CD4-positive, alpha-beta T cell (primary cell): ENCODE data around the gene BATF3. TPM values are rescaled to one million over a fixed set of nuclear protein-coding genes. Genes with fewer than 3 reads are reported as not detected.

Source experiments
- ATAC-seq: fragments of 200-7000 bp; cut with Tn5 transposase; one replicate; pipeline ENCODE4 v1.10.0; 2022; ENCODE audit warnings: mild to moderate bottlenecking; ENCODE audit not compliant: poor library complexity
- CTCF ChIA-PET: fragments of 350-600 bp; sonication (Branson Sonifier 250); formaldehyde crosslinking; loops from one replicate; lab custom pipeline; 2021; ENCODE audit warnings: antibody characterized with exemption, inconsistent platforms; lab: Charles Lee
- POLR2A ChIA-PET: fragments of 350-600 bp; sonication (Branson Sonifier 250); formaldehyde crosslinking; loops from one replicate; lab custom pipeline; 2021; ENCODE audit warnings: antibody characterized with exemption, inconsistent platforms; lab: Charles Lee
- DNase-seq, 14 experiments: peaks; one replicate each; pipeline ENCODE4 v3.0.0-alpha.2; 2013 to 2020; ENCODE audit warnings: mixed read lengths in 2 of 14
- H3K27ac ChIP-seq, 2 donors: one replicate each; pipeline versions ENCODE4 v1.5.1 to v1.7.0; 2013; ENCODE audit warnings: low read length in 2 of 2, low read depth in 1 of 2, mild to moderate bottlenecking in 1 of 2
- H3K27me3 ChIP-seq, 2 experiments: 1 replicate in 1 of 2; 2 replicates in 1 of 2; pipeline versions ENCODE4 v1.6.1 to v1.7.0; 2013; ENCODE audit warnings: low read length in 2 of 2, control low read depth in 1 of 2, mild to moderate bottlenecking in 1 of 2, moderate library complexity in 1 of 2; ENCODE audit not compliant: insufficient read depth in 2 of 2, control insufficient read depth in 1 of 2
- H3K36me3 ChIP-seq: one replicate; pipeline ENCODE4 v1.6.1; 2013; ENCODE audit warnings: low read length, control low read depth; ENCODE audit not compliant: insufficient read depth
- H3K4me1 ChIP-seq: one replicate; pipeline ENCODE4 v1.6.1; 2013; ENCODE audit warnings: low read length, control low read depth; ENCODE audit not compliant: insufficient read depth
- H3K4me3 ChIP-seq: one replicate; pipeline ENCODE4 v1.5.1; 2013; ENCODE audit warnings: mild to moderate bottlenecking, low read length, moderate library complexity
- H3K9me3 ChIP-seq, 2 experiments: 1 replicate in 1 of 2; 2 replicates in 1 of 2; pipeline versions ENCODE4 v1.6.1 to v1.7.0; 2013; ENCODE audit warnings: low read length in 2 of 2, mild to moderate bottlenecking in 2 of 2, control low read depth in 1 of 2, moderate library complexity in 1 of 2; ENCODE audit not compliant: control insufficient read depth in 1 of 2, insufficient read depth in 1 of 2
- H3K27ac Mint-ChIP-seq: one replicate; pipeline ENCODE4 v1.8.0; 2020; ENCODE audit warnings: mixed read lengths
- H3K27me3 Mint-ChIP-seq: one replicate; pipeline ENCODE4 v1.8.0; 2021; ENCODE audit warnings: mixed read lengths
- H3K36me3 Mint-ChIP-seq: one replicate; pipeline ENCODE4 v1.8.0; 2021; ENCODE audit warnings: low read depth, mixed read lengths
- H3K4me1 Mint-ChIP-seq: one replicate; pipeline ENCODE4 v1.8.0; 2021; ENCODE audit warnings: low read depth, mixed read lengths
- H3K4me3 Mint-ChIP-seq: one replicate; pipeline ENCODE4 v1.8.0; 2020; ENCODE audit warnings: mild to moderate bottlenecking, mixed read lengths
- H3K9me3 Mint-ChIP-seq: one replicate; pipeline ENCODE4 v1.8.0; 2020; ENCODE audit warnings: mixed read lengths
- CTCF ChIP-seq: fragments of 200-600 bp; IDR thresholded peaks from one replicate; pipeline ENCODE4 v1.8.0; 2022; ENCODE audit warnings: antibody characterized with exemption, mild to moderate bottlenecking
- intact Hi-C, 2 experiments: fragments of 100-400 bp; cut with DNase I in 1 of 2; cut with micrococcal nuclease in 1 of 2; formaldehyde crosslinking; loops; one replicate each; pipeline versions ENCODE4 v1.15.1 to v1.9.0; 2023 to 2025; cut with DNase I, micrococcal nuclease
- total RNA-seq, 174 experiments: library from RNA in 2 of 174; stranded (reverse) in 2 of 174; gene quantifications; one replicate each; pipeline ENCODE4 v1.2.3 and lab custom pipeline; 2021 to 2026

Gene BATF3
- total RNA-seq, 2 experiments from 2014 or later, result 0.92 to 1.2 TPM

- Mint-ChIP-seq H3K36me3 (no peaks in the 10 kb centered on the region), H3K27ac (no peak overlapping the region), H3K27me3 (peaks cover 5% of the 10 kb centered on the region), H3K9me3 (no peaks in the 10 kb centered on the region), H3K4me1 (peaks cover 12% of the 10 kb centered on the region), H3K4me3 (no peak overlapping the region)
- peaks cover 17% of the 10 kb centered on the region for H3K4me1 ChIP-seq
- no peak for TF ChIP-seq CTCF
- H3K4me3 ChIP-seq, result no peak overlapping the region
- no peaks in the 10 kb centered on the region for H3K27me3 ChIP-seq
- POLR2A ChIA-PET, result no interaction called here
- no peaks in the 10 kb centered on the region for H3K36me3 ChIP-seq
- ATAC-seq, result no peak
- DNase-seq, result no peak
- intact Hi-C loops, result no loop called here
- no peak overlapping the region for H3K27ac ChIP-seq
- CTCF ChIA-PET, result no interaction called here
- H3K9me3 ChIP-seq, result peaks cover 0 to 3% of the 10 kb centered on the region in 2 experiments
Observed at GRCh38 chr1:212687811-212688210, 11.8 kb downstream of the BATF3 start.

GRCh38 chr1:212686591-212686990, 13.0 kb downstream of the BATF3 start:
- no peak overlapping the region for H3K27ac ChIP-seq
- H3K4me1 ChIP-seq, result peaks cover 22% of the 10 kb centered on the region
- H3K4me3 ChIP-seq, result no peak overlapping the region
- Mint-ChIP-seq H3K27ac (no peak overlapping the region), H3K4me1 (peaks cover 13% of the 10 kb centered on the region), H3K9me3 (no peaks in the 10 kb centered on the region), H3K36me3 (no peaks in the 10 kb centered on the region), H3K4me3 (no peak overlapping the region), H3K27me3 (peaks cover 5% of the 10 kb centered on the region)
- no peaks in the 10 kb centered on the region for H3K27me3 ChIP-seq
- ChIA-PET CTCF (no interaction called here), POLR2A (no interaction called here)
- peaks cover 0 to 3% of the 10 kb centered on the region in 2 experiments for H3K9me3 ChIP-seq
- ATAC-seq (no peak), DNase-seq (no peak)
- H3K36me3 ChIP-seq, result no peaks in the 10 kb centered on the region
- intact Hi-C loops, result no loop called here
- TF ChIP-seq CTCF, result no peak

GRCh38 chr1:212686069-212686468, 13.6 kb downstream of the BATF3 start:
- no peak for ATAC-seq
- H3K4me1 ChIP-seq, result peaks cover 22% of the 10 kb centered on the region

More at GRCh38 chr1:212686069-212686468, 13.6 kb downstream of the BATF3 start:
- H3K4me3 Mint-ChIP-seq, result no peak overlapping the region
- DNase-seq, result no peak
- ChIA-PET POLR2A (no interaction called here), CTCF (no interaction called here)
- no peak overlapping the region for H3K27ac Mint-ChIP-seq
- Histone ChIP-seq H3K27ac (no peak overlapping the region), H3K36me3 (no peaks in the 10 kb centered on the region), H3K4me3 (no peak overlapping the region), H3K27me3 (no peaks in the 10 kb centered on the region), H3K9me3 (peaks cover 0 to 3% of the 10 kb centered on the region in 2 experiments)
- peaks cover 5% of the 10 kb centered on the region for H3K27me3 Mint-ChIP-seq
- TF ChIP-seq CTCF, result no peak
- peaks cover 13% of the 10 kb centered on the region for H3K4me1 Mint-ChIP-seq
- intact Hi-C loops, result no loop called here
- H3K9me3 Mint-ChIP-seq, result no peaks in the 10 kb centered on the region
- no peaks in the 10 kb centered on the region for H3K36me3 Mint-ChIP-seq
